ENCODE measurements around the gene MMP25. TPM values are rescaled to one million over a fixed set of nuclear protein-coding genes. Genes with fewer than 3 reads are reported as not detected.

Gene MMP25
- polyA plus RNA-seq, 1 of the 3 experiments (the other 2 are of a cell fraction), result 0.03 TPM

DNA sequence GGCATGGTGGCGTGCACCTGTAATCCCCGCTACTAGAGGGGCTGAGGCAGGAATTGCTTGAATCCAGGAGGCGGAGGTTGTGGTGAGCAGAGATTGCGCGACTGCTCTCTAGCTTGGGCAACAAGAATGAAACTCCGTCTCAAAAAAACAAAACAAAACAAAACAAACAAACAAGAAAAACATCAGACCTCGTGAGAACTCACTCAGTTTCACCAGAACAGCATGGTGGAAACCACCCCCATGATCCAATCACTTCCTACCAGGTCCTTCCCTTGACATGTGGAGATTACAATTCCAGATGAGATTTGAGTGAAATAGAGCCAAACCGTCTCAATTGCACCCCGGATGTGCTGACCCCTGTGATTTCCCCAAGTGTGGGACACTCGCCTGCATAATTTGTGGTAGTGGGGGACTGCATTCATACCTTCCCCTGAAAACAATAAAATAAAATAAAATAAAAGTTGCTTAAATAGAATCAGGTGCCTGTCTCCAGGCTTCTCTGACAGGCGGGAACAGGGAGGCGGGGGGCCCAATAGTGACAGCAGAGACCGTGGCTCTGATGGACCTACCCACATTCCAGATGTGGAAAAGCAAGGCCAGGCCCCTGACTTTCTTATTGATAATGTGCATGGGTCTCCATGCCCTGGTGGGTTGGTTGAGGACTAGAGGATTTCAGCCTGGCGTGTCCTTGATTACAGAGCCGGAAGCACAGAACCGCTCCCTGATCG is 39.7 kb downstream of the MMP25 start:
- Histone ChIP-seq H3K27me3 (ENCODE audit: insufficient read depth) (peaks cover 45% of the 10 kb centered on the region), H3K27ac (ENCODE audit: low read depth in 2 of 2, low read length in 1 of 2) (no peak overlapping the region), H3K4me3 (ENCODE audit: low read depth in 2 of 2, low read length in 1 of 2) (no peak overlapping the region), H3K4me1 (ENCODE audit: control insufficient read depth in 1 of 2, insufficient read depth in 2 of 2, low read depth in 1 of 2, low read length in 1 of 2) (no peaks in the 10 kb centered on the region; a peak in 1 of 4 replicates), H3K9me3 (no peaks in the 10 kb centered on the region), H4K20me1 (ENCODE audit: insufficient read depth) (no peaks in the 10 kb centered on the region), H2AFZ (ENCODE audit: low read depth) (no peak overlapping the region), H3K9me2 (no peaks in the 10 kb centered on the region), H3F3A (replicated peaks; ENCODE audit: insufficient read depth) (no peaks in the 10 kb centered on the region), H3K36me3 (replicated peaks in 1 of 2; ENCODE audit: control insufficient read depth in 1 of 2, insufficient read depth in 2 of 2, low read length in 1 of 2) (no peaks in the 10 kb centered on the region), H3K4me2 (no peak overlapping the region), H3K79me2 (ENCODE audit: insufficient read depth) (no peaks in the 10 kb centered on the region), H3K9ac (no peak overlapping the region)
- ChIA-PET CTCF (interaction anchor here (0.7 to 2.0 kb wide), 4 partner anchors 27 to 427 kb away, joined by 3 to 13 read pairs (median 6); no protein-coding TSS in a partner anchor), POLR2A (no interaction called here)
- WGBS (ENCODE audit: low lambda C conversion rate), result 79% methylated on average over 17 of the region's 17 CpGs
- DNase-seq, result no peak
- TF ChIP-seq GATA2 (CRISPR knock-in tag; IDR thresholded peaks at IDR 0.05), result no peak
- no peak for TF ChIP-seq NRF1 (IDR thresholded peaks at IDR 0.05; ENCODE audit: low read depth, low read length)
- no peak for TF ChIP-seq RXRA (IDR thresholded peaks at IDR 0.05; ENCODE audit: borderline replicate concordance, low read depth)
- TF ChIP-seq RAD21 (IDR thresholded peaks at IDR 0.05; ENCODE audit: low read length), result no peak
- TF ChIP-seq YY1 (IDR thresholded peaks at IDR 0.05; ENCODE audit: low read depth), result no peak
- no peak for TF ChIP-seq RCOR1 (IDR thresholded peaks at IDR 0.05; ENCODE audit: low read length)
- TF ChIP-seq TCF12 (IDR thresholded peaks at IDR 0.05), result no peak
- TF ChIP-seq CHD2 (IDR thresholded peaks at IDR 0.05; ENCODE audit: low read length, partially characterized antibody), result no peak
- no peak for TF ChIP-seq SIN3A (IDR thresholded peaks at IDR 0.05; ENCODE audit: borderline replicate concordance, low read depth, low read length)
- no peak for TF ChIP-seq EP300 (IDR thresholded peaks at IDR 0.05; ENCODE audit: borderline replicate concordance in 1 of 2, low read depth in 1 of 2, low read length in 1 of 2)
- no peak for TF ChIP-seq GABPA (IDR thresholded peaks at IDR 0.05; ENCODE audit: low read depth)

DNA sequence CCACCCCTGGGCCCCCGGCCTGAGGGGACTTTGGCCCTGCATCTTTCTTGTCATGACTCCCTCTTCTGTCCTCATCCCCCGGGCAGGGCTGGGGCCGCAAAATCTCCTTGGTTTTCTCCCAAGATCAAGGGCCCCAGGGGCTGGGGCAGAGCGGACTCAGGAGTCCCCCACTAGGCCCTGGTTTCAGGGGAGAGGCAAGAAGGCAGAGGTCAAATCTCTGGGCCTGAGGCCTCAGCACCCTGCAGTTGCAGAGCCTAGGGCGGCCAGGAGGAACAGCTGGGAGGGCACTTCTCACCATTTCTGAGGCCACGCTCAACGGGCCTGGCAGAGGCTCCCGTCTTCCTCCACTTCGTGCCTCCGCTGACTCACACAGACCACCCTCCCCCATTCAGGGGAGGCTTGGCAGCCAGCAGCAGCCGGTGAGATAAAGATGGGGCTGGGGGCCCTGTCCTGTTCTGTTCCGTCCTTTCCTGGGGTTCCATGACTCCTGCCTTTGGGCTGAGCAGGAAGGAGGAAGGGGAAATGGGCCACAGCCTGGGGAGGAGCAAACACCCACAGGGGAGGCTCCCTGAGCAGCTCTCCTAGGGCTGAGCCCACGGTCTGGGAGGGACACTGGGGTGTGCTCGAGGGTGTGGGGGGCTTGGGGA is 40.4 kb downstream of the MMP25 start:
- CTCF ChIA-PET, result interaction anchor here (0.7 to 2.5 kb wide), 8 partner anchors 10 to 59 kb away, joined by 3 to 13 read pairs (median 5); no protein-coding TSS in a partner anchor
- no peaks in the 10 kb centered on the region for H3K36me3 ChIP-seq (replicated peaks in 1 of 2; ENCODE audit: control insufficient read depth in 1 of 2, insufficient read depth in 2 of 2, low read length in 1 of 2)
- H3K4me1 ChIP-seq (ENCODE audit: control insufficient read depth in 1 of 2, insufficient read depth in 2 of 2, low read depth in 1 of 2, low read length in 1 of 2), result no peaks in the 10 kb centered on the region; a peak in 1 of 4 replicates
- H3K27ac ChIP-seq (ENCODE audit: low read depth in 2 of 2, low read length in 1 of 2), result no peak overlapping the region
- no peak overlapping the region for H3K4me3 ChIP-seq (ENCODE audit: low read depth in 2 of 2, low read length in 1 of 2)
- H3K79me2 ChIP-seq (ENCODE audit: insufficient read depth), result no peaks in the 10 kb centered on the region
- peaks cover 49% of the 10 kb centered on the region for H3K27me3 ChIP-seq (ENCODE audit: insufficient read depth)
- no peaks in the 10 kb centered on the region for H3K9me2 ChIP-seq
- POLR2A ChIA-PET, result no interaction called here
- H4K20me1 ChIP-seq (ENCODE audit: insufficient read depth), result no peaks in the 10 kb centered on the region
- H2AFZ ChIP-seq (ENCODE audit: low read depth), result no peak overlapping the region
- no peak overlapping the region for H3K4me2 ChIP-seq
- WGBS (ENCODE audit: low lambda C conversion rate), result 56% methylated on average over 9 of the region's 14 CpGs
- H3F3A ChIP-seq (replicated peaks; ENCODE audit: insufficient read depth), result no peaks in the 10 kb centered on the region
- H3K9me3 ChIP-seq, result no peaks in the 10 kb centered on the region
- TF ChIP-seq NFIC (IDR thresholded peaks at IDR 0.05; ENCODE audit: borderline replicate concordance), result no peak
- TF ChIP-seq, protein P1, sequence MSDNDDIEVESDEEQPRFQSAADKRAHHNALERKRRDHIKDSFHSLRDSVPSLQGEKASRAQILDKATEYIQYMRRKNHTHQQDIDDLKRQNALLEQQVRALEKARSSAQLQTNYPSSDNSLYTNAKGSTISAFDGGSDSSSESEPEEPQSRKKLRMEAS (IDR thresholded peaks at IDR 0.05; ENCODE audit: low read depth), result no peak
- TF ChIP-seq, protein P2, sequence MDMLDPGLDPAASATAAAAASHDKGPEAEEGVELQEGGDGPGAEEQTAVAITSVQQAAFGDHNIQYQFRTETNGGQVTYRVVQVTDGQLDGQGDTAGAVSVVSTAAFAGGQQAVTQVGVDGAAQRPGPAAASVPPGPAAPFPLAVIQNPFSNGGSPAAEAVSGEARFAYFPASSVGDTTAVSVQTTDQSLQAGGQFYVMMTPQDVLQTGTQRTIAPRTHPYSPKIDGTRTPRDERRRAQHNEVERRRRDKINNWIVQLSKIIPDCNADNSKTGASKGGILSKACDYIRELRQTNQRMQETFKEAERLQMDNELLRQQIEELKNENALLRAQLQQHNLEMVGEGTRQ (IDR thresholded peaks at IDR 0.05; ENCODE audit: borderline replicate concordance, low read depth, low read length), result no peak
- no peak for TF ChIP-seq FOXJ3 (CRISPR knock-in tag; IDR thresholded peaks at IDR 0.05)
- no peak for TF ChIP-seq SMC3 (IDR thresholded peaks at IDR 0.05; ENCODE audit: low read depth, low read length)
- TF ChIP-seq FOSL2 (IDR thresholded peaks at IDR 0.05; ENCODE audit: borderline replicate concordance, low read depth), result no peak
- TF ChIP-seq MXI1 (IDR thresholded peaks at IDR 0.05; ENCODE audit: low read depth, low read length), result no peak
- TF ChIP-seq EZH2phosphoT487 (IDR thresholded peaks at IDR 0.05; ENCODE audit: borderline replicate concordance, low read depth), result no peak
- TF ChIP-seq RCOR1 (IDR thresholded peaks at IDR 0.05; ENCODE audit: low read length), result no peak
- no peak for DNase-seq
- no peak overlapping the region for H3K9ac ChIP-seq

Data from SK-N-SH (cell line).